CD4-positive, alpha-beta memory T cell (primary cell): Measurements from ENCODE around the gene GSE1. TPM values are rescaled to one million over a fixed set of nuclear protein-coding genes. Genes with fewer than 3 reads are reported as not detected.

ENCODE experiments used
- CTCF ChIA-PET: fragments of 350-600 bp; sonication (Branson Sonifier 250); formaldehyde crosslinking; loops from one replicate; lab custom pipeline; 2021; ENCODE audit warnings: inconsistent platforms; ENCODE audit not compliant: partially characterized antibody; lab: Charles Lee
- POLR2A ChIA-PET: fragments of 350-600 bp; sonication (Branson Sonifier 250); formaldehyde crosslinking; loops from one replicate; lab custom pipeline; 2021; ENCODE audit not compliant: partially characterized antibody; lab: Charles Lee
- DNase-seq, 5 donors: peaks; one replicate each; pipeline versions ENCODE4 v3.0.0 to v3.0.0-alpha.2; 2020 to 2022; ENCODE audit warnings: mixed read lengths in 1 of 5
- H3K27ac ChIP-seq: one replicate; pipeline ENCODE4 v1.7.0; 2013; ENCODE audit warnings: low read depth, low read length
- H3K27me3 ChIP-seq: 2 replicates; pipeline ENCODE4 v1.7.0; 2013; ENCODE audit warnings: mild to moderate bottlenecking, low read length, moderate library complexity; ENCODE audit not compliant: insufficient read depth
- H3K36me3 ChIP-seq: 2 replicates; pipeline ENCODE4 v1.7.0; 2013; ENCODE audit warnings: mild to moderate bottlenecking, low read length, moderate library complexity; ENCODE audit not compliant: insufficient read depth
- H3K4me1 ChIP-seq: 2 replicates; pipeline ENCODE4 v1.7.0; 2013; ENCODE audit warnings: mild to moderate bottlenecking, low read length, moderate library complexity; ENCODE audit not compliant: insufficient read depth
- H3K4me3 ChIP-seq, 2 donors: one replicate each; pipeline ENCODE4 v1.7.0; 2013; ENCODE audit warnings: low read length in 2 of 2, mild to moderate bottlenecking in 1 of 2
- H3K9me3 ChIP-seq, 2 donors: one replicate each; pipeline ENCODE4 v1.7.0; 2013; ENCODE audit warnings: low read length in 2 of 2, control low read depth in 1 of 2; ENCODE audit not compliant: control insufficient read depth in 1 of 2
- H3K27ac Mint-ChIP-seq, 7 donors: one replicate each; pipeline ENCODE4 v1.8.0; 2020 to 2021; ENCODE audit warnings: mixed read lengths in 7 of 7, mild to moderate bottlenecking in 6 of 7, inconsistent platforms in 3 of 7, moderate library complexity in 3 of 7
- H3K27me3 Mint-ChIP-seq, 2 donors: one replicate each; pipeline ENCODE4 v1.8.0; 2020 to 2021; ENCODE audit warnings: mixed read lengths in 2 of 2
- H3K36me3 Mint-ChIP-seq, 2 donors: one replicate each; pipeline ENCODE4 v1.8.0; 2020 to 2021; ENCODE audit warnings: mixed read lengths in 2 of 2, inconsistent platforms in 1 of 2, mild to moderate bottlenecking in 1 of 2
- H3K4me1 Mint-ChIP-seq, 4 donors: one replicate each; pipeline ENCODE4 v1.8.0; 2020 to 2021; ENCODE audit warnings: mixed read lengths in 4 of 4, mild to moderate bottlenecking in 1 of 4
- H3K4me3 Mint-ChIP-seq, 8 donors: one replicate each; pipeline ENCODE4 v1.8.0; 2020 to 2021; ENCODE audit warnings: mixed read lengths in 8 of 8, mild to moderate bottlenecking in 7 of 8, moderate library complexity in 6 of 8, inconsistent platforms in 3 of 8
- H3K9me3 Mint-ChIP-seq, 8 donors: one replicate each; pipeline ENCODE4 v1.8.0; 2020 to 2021; ENCODE audit warnings: mixed read lengths in 8 of 8, mild to moderate bottlenecking in 5 of 8, inconsistent platforms in 3 of 8, moderate library complexity in 1 of 8
- intact Hi-C: fragments of 100-400 bp; cut with micrococcal nuclease; formaldehyde crosslinking; loops from one replicate; pipeline ENCODE4 v1.15.1; 2023
- polyA plus RNA-seq, 2 donors: library from polyadenylated mRNA; unstranded; fragments of 300-500 nt; fragmentation: Illumina TruSeq; gene quantifications; one replicate each; pipeline ENCODE4 v1.2.3, GENCODE V29; 2021
- total RNA-seq, 2 experiments: library from RNA; stranded (reverse); gene quantifications; one replicate each; pipeline ENCODE4 v1.2.3, GENCODE V29; 2021

Gene GSE1
- total and polyA plus RNA-seq, 4 experiments from 2014 or later, result 0.23 to 25.0 (median 13.1) TPM

GRCh38 chr16:85668676-85669424 is 55.7 kb downstream of the GSE1 start:
- Histone ChIP-seq H3K36me3 (peaks cover 67% of the 10 kb centered on the region), H3K27ac (no peak overlapping the region), H3K4me1 (no peaks in the 10 kb centered on the region), H3K27me3 (no peaks in the 10 kb centered on the region), H3K4me3 (no peak overlapping the region), H3K9me3 (no peaks in the 10 kb centered on the region)
- no peak for DNase-seq
- CTCF ChIA-PET, result interaction anchor here (0.8 kb wide), 1 partner anchor 10 kb away, joined by 5 read pairs; no protein-coding TSS in a partner anchor
- H3K4me3 Mint-ChIP-seq, result no peak overlapping the region
- no peaks in the 10 kb centered on the region for H3K4me1 Mint-ChIP-seq
- no peaks in the 10 kb centered on the region for H3K9me3 Mint-ChIP-seq
- POLR2A ChIA-PET, result no interaction called here
- intact Hi-C loops, result no loop called here
- no peaks in the 10 kb centered on the region for H3K27me3 Mint-ChIP-seq
- peak overlapping the region in 1 of 7 donors; percentile 42 for H3K27ac Mint-ChIP-seq
- peaks cover 48 to 80% of the 10 kb centered on the region in 2 donors for H3K36me3 Mint-ChIP-seq

GRCh38 chr16:85670840-85671239 is 57.7 kb downstream of the GSE1 start:
- ChIA-PET POLR2A (no interaction called here), CTCF (no interaction called here)
- Histone ChIP-seq H3K9me3 (no peaks in the 10 kb centered on the region), H3K27me3 (no peaks in the 10 kb centered on the region), H3K36me3 (peaks cover 68% of the 10 kb centered on the region), H3K4me1 (no peaks in the 10 kb centered on the region), H3K4me3 (no peak overlapping the region), H3K27ac (no peak overlapping the region)
- DNase-seq, result no peak
- H3K27ac Mint-ChIP-seq, result peak overlapping the region in 1 of 7 donors; percentile 24
- no peaks in the 10 kb centered on the region for H3K27me3 Mint-ChIP-seq
- H3K36me3 Mint-ChIP-seq, result peaks cover 41 to 80% of the 10 kb centered on the region in 2 donors
- no peak overlapping the region for H3K4me3 Mint-ChIP-seq
- H3K4me1 Mint-ChIP-seq, result peaks cover 0 to 2% (median 0%) of the 10 kb centered on the region in 4 donors
- intact Hi-C loops, result no loop called here
- H3K9me3 Mint-ChIP-seq, result no peaks in the 10 kb centered on the region

- Mint-ChIP-seq H3K4me1 (peaks cover 0 to 2% (median 0%) of the 10 kb centered on the region in 4 donors), H3K27me3 (no peaks in the 10 kb centered on the region), H3K9me3 (no peaks in the 10 kb centered on the region), H3K36me3 (peaks cover 36 to 60% of the 10 kb centered on the region in 2 donors), H3K4me3 (no peak overlapping the region), H3K27ac (peak overlapping the region in 1 of 7 donors; percentile 69)
- H3K27ac ChIP-seq, result no peak overlapping the region
- H3K9me3 ChIP-seq, result no peaks in the 10 kb centered on the region
- POLR2A ChIA-PET, result no interaction called here
- intact Hi-C loops, result no loop called here
- CTCF ChIA-PET, result interaction anchor here (0.6 to 1.5 kb wide), 7 partner anchors 15 to 88 kb away, joined by 3 to 5 read pairs (median 3); no protein-coding TSS in a partner anchor
- H3K4me1 ChIP-seq, result no peaks in the 10 kb centered on the region
- peaks cover 46% of the 10 kb centered on the region for H3K36me3 ChIP-seq
- no peak for DNase-seq
- H3K27me3 ChIP-seq, result no peaks in the 10 kb centered on the region
- no peak overlapping the region for H3K4me3 ChIP-seq
Measured at GRCh38 chr16:85673529-85674417, 60.7 kb downstream of the GSE1 start.

GRCh38 chr16:85674418-85674755 is 61.3 kb downstream of the GSE1 start:
- Histone ChIP-seq H3K27ac (no peak overlapping the region), H3K4me1 (no peaks in the 10 kb centered on the region), H3K36me3 (peaks cover 39% of the 10 kb centered on the region), H3K4me3 (no peak overlapping the region), H3K27me3 (no peaks in the 10 kb centered on the region), H3K9me3 (no peaks in the 10 kb centered on the region)
- intact Hi-C loops, result no loop called here
- Mint-ChIP-seq H3K4me1 (peaks cover 0 to 2% (median 0%) of the 10 kb centered on the region in 4 donors), H3K27ac (peak overlapping the region in 2 of 7 donors; percentile 32 to 69), H3K27me3 (no peaks in the 10 kb centered on the region), H3K4me3 (no peak overlapping the region), H3K36me3 (peaks cover 34 to 57% of the 10 kb centered on the region in 2 donors), H3K9me3 (no peaks in the 10 kb centered on the region)
- ChIA-PET POLR2A (no interaction called here), CTCF (interaction anchor here (0.6 to 1.3 kb wide), 6 partner anchors 9 to 87 kb away, joined by 3 to 5 read pairs (median 3); no protein-coding TSS in a partner anchor)
- DNase-seq, result no peak

GRCh38 chr16:85674828-85675227 is 61.7 kb downstream of the GSE1 start:
- peaks cover 30 to 52% of the 10 kb centered on the region in 2 donors for H3K36me3 Mint-ChIP-seq
- no peaks in the 10 kb centered on the region for H3K9me3 ChIP-seq
- peaks cover 0 to 4% (median 3%) of the 10 kb centered on the region in 4 donors for H3K4me1 Mint-ChIP-seq
- H3K27me3 ChIP-seq, result no peaks in the 10 kb centered on the region
- no peak overlapping the region for H3K4me3 ChIP-seq
- H3K9me3 Mint-ChIP-seq, result no peaks in the 10 kb centered on the region
- H3K27ac Mint-ChIP-seq, result peak overlapping the region in 1 of 7 donors; percentile 66
- CTCF ChIA-PET, result interaction anchor here (0.8 to 1.2 kb wide), 3 partner anchors 8 to 85 kb away, joined by 3 to 5 read pairs (median 4); no protein-coding TSS in a partner anchor
- POLR2A ChIA-PET, result no interaction called here
- H3K4me1 ChIP-seq, result no peaks in the 10 kb centered on the region
- H3K4me3 Mint-ChIP-seq, result no peak overlapping the region
- no peak for DNase-seq
- H3K27me3 Mint-ChIP-seq, result no peaks in the 10 kb centered on the region
- H3K36me3 ChIP-seq, result peaks cover 39% of the 10 kb centered on the region
- no peak overlapping the region for H3K27ac ChIP-seq
- intact Hi-C loops, result loop anchor here (1.0 kb wide), 2 partner anchors 14 to 43 kb away; no protein-coding TSS in a partner anchor

- Mint-ChIP-seq H3K9me3 (no peaks in the 10 kb centered on the region), H3K27me3 (no peaks in the 10 kb centered on the region), H3K36me3 (peaks cover 24 to 48% of the 10 kb centered on the region in 2 donors), H3K4me3 (no peak overlapping the region), H3K4me1 (peaks cover 1 to 10% (median 6%) of the 10 kb centered on the region in 4 donors), H3K27ac (peak overlapping the region in 2 of 7 donors; percentile 29 to 66)
- no peak for DNase-seq
- H3K9me3 ChIP-seq, result no peaks in the 10 kb centered on the region
- POLR2A ChIA-PET, result no interaction called here
- H3K4me3 ChIP-seq, result no peak overlapping the region
- H3K36me3 ChIP-seq, result peaks cover 37% of the 10 kb centered on the region
- H3K4me1 ChIP-seq, result peaks cover 2% of the 10 kb centered on the region
- H3K27ac ChIP-seq, result no peak overlapping the region
- no peaks in the 10 kb centered on the region for H3K27me3 ChIP-seq
- intact Hi-C loops, result loop anchor here (1.0 kb wide), 2 partner anchors 14 to 43 kb away; no protein-coding TSS in a partner anchor
- CTCF ChIA-PET, result interaction anchor here (1.1 to 1.4 kb wide), 3 partner anchors 8 to 42 kb away, joined by 4 to 5 read pairs (median 4); no protein-coding TSS in a partner anchor
Measured at GRCh38 chr16:85675251-85675874, 62.2 kb downstream of the GSE1 start.
